Renal cortex interstitium (tissue), 11 donors: ENCODE measurements around the gene SIGLEC1. TPM values are rescaled to one million over a fixed set of nuclear protein-coding genes. Genes with fewer than 3 reads are reported as not detected.

ENCODE experiments used
- DNase-seq, 11 donors: peaks; one replicate each; pipeline ENCODE4 v3.0.0-alpha.2; 2013; ENCODE audit warnings: low read depth in 9 of 11, low spot score in 4 of 11; ENCODE audit errors: extremely low read depth in 1 of 11
- polyA plus RNA-seq, 3 donors: library from polyadenylated mRNA; unstranded; fragments of 120-200 nt; gene quantifications; one replicate each; pipeline ENCODE4 v1.2.1, GENCODE V29; 2013; ENCODE audit not compliant: insufficient read length in 3 of 3

SIGLEC1 gene
- polyA plus RNA-seq, 3 donors: 0.61 to 1.8 (median 1.4) TPM

DNA sequence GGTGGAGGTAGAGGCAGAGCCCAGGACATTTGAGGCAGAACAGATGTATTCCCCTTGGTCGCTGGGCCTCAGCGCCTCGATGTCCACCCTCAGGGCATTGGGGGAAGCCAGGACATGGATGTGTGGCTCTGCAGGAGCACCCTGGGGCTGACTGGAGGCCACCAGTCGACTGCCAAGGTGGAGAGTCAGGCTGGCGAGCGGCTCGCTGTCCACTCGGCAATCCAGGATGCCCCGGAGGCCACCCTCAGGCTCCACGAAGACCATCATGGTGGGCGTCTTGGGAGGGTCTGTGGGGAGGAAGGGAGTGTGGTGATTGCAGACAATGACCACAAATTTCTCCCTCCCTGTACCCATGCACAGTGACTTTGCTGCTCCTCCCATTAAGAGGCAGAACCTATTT is 22.4 kb downstream of the SIGLEC1 start:
- DNase-seq: no peak

DNA sequence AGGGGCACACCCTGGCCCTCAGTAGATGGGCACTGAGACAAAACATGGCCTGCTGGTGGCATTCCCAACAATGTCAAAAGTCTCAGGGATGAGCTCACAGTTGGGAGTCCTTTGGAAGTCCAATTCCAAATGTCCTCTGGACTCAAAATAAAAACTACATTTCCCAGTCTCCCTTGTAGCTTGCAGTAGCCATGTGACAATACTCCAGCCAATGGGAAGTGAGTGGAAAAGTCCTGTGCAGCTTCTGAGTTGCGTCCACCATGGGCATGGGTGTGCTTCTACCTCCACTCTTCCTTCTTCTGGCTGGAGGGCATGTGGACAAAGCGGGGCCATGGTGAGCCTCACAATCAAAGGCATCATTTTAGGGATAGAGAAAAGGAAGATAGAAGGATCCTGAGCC is 24.7 kb downstream of the SIGLEC1 start:
- peak in 1 of 11 donors; percentile 38 for DNase-seq

DNA sequence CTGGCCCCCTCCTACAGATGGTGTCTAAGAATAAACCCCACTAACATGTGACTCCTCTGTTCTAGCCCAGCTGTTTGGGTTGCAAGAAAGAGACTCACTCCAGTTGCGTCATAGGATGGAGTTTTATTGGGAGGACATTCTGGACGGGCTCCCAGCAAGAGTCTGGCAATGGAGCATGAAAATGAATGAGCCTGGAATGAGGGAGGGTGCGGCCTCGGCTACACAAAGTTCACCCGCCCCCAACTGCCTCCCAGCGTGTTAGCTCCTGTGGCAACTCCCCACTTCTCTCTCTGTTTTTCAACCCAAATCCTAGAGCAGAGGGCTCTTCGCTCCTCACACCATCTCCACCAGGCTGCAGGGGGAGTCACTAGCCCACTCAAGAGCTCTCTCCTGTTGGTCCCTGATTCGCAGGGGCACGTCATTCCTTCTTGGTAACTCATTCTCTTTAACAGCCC is 25.5 kb downstream of the SIGLEC1 start:
- DNase-seq: peak in 9 of 11 donors; percentile 53 to 90 (median 77)

DNA sequence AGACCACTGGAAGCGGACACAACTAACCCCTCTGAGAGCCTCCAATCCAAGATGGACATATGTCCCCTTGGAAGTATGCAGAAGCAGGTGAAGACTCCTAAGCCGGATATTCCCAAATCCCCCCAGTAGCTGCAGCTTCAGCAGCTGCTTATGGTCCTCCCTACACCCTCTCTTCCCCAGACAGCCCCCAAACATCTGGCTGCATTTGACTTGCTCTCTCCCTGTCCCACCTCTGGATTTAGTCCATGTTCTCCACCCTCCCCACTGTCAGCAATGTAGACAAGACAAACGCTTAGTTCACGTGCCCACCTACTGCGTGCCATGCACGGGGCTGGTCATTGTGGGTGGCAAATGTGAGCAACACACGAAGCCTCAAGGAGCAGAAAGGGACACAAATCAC is 26.0 kb downstream of the SIGLEC1 start:
- no peak for DNase-seq

DNA sequence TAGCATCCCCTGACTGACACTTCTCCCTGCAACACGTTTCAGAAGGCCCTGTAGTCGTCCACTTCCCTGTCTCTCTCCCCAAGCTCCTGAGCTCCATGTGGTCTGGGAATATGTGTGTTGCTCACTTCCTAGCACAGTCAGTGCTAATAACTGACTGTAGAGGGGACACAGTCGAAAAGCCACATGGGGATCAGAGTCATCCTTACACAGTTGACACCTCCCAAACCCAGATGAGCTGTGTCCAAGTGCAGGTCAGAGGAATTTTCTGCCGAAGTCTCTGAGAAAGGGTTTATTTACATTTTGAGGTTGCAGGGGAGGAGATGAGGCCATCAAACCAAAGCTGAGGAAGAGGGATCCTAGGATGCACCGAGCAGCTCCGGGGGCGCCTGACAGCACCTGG is 27.1 kb downstream of the SIGLEC1 start:
- no peak for DNase-seq

DNA sequence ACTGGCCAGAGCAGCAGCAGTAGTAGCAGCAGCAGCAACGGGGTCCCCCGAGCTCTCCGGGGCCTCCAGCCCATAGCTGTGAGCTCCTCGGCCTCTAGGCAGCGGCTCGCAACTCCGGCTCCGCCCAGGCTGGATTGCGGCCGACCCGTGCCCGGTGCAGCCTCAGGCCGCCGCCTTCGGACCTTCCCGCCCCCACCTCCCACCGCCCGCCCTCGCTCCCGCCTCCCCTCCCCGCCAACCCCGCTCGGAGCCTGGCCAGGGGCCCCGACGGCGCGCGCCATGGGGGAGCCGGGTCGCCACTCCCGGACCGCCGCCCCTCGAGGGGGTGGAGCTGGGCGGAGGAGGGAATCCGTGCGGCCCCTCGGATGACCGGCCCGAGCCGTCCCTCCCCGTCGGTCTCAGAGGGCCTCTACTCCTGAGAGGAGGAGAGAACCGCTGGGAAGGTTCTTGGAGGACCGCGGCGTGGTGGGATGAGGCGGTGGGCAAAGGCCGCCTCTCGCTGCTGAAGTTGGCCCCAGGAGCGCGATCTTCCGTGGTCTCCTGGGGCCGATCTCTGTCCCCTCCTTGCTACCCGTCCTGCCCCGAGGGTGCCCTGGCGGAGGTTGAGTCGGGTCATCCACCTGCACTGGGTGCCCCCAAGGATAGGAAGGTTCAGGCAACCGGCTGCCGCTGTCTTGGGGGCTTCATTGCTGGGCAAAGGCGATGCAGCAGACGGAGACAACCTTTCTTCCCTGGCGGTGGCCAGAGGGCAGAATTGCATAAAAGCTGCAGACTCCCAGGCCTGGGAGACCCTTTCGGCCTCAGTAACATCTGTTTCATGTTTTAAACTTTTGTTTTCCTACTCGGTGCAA is 30.2 kb downstream of the SIGLEC1 start, which contains the start of gene ADAM33:
ADAM33 (minus strand) TSS at position 80 of the 851 bp plus-strand sequence; CDS start at position 74, 6 bp downstream.
- no peak for DNase-seq

DNA sequence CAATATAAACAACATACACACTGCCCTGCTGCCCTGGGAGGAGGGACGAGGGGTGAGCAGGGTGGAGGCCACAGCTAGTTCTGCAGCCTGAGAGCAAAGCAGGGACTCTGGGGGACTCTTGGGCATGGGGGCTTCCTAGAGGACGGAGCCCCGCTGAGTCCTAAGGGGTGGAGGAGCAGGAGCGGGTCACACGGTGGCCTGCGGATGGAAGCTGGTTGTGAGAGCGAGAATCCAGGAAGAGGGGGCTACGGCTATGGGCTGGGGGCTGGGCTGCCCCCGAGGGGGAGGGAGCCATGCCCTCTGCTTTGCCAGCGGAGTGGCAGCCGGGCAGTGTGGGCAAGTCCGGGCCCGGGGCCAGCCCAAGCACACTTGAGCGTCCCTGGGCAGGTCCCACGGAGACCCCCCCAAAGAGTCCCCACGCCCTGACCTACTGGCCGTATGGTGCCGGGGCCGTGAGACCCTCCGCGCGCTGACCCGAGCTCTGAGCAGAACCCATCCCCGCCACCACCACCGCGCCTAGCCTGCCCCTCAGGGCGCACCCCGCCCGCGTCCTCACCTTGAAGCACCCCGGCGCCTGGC is 31.0 kb downstream of the SIGLEC1 start:
- DNase-seq: no peak

DNA sequence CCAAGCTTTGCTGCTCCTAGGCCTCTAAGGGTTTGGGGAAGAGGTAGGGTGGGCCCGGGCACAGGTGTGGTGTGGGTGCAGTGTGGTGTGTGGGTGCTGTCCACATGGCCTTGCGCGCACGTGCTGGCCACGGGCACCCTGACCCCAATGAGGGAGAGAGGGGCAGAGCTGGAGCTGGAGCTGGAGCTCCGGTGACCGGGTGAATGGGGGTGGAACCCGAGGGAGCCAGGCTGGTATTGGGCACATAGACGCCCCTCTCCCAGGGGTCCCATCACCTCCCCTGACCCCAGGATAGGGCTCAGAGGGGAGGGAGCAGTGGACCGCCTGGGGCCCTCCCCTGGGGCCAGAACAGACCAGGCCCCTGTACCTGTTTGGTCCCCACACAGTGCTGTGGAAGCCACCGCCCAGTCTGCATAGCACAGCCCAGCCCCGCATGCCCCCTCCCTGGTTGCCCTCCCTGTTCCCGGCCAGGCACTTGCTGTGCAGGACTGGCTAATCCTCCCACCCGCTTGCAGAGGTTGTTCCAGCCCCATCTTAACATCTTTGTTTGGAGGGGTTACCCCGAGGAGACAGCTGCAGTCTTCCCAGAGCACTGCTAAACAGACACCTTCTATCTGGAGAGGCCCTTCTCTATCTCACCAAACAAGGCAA is 31.6 kb downstream of the SIGLEC1 start:
- DNase-seq: no peak

DNA sequence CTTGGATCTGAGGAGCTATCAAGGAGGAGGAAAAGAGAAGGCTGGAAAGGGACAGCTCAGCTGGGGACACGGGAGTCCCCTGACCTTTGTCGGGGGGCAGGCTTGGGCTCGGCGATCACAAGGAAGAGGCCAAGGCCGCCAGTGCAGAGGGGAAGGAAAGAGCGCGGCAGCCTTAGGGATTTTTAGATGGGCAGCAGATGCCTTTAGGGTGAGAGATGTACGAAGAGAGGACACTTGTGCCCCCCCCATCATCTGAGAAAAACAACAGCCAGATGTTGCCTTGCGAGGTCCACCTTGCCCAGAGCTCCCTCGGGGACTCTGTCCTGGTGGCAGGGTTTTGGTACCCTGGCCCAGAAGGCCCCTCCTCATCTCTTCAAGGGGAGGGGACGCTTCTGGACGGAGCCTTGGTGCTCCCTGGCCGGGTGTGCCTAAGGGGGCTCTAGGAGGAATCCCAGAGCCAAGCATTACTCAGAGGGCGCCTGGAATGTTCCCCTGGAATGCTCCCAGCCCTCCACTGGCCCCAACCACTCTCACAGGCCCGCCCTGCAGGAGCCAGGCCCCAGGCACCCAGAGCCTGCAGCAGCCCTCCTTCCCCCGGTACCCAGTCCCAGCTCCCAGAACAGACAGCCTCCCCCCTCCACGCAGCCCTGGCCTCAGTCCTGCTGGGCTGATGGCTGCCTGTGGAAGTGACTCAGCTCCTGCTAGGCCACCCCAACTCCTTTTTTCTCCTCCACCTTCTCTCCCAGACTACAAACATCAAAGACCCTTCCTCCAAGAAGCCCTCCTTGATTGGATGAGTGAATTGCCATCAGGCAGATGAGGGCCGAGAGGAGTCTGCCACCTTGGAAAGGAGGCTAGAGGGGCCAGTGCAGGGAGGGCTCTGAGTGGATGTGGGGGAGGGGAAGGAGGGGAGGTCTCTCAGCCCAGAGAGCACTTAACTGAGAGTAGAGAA is 32.4 kb downstream of the SIGLEC1 start:
- DNase-seq: no peak

DNA sequence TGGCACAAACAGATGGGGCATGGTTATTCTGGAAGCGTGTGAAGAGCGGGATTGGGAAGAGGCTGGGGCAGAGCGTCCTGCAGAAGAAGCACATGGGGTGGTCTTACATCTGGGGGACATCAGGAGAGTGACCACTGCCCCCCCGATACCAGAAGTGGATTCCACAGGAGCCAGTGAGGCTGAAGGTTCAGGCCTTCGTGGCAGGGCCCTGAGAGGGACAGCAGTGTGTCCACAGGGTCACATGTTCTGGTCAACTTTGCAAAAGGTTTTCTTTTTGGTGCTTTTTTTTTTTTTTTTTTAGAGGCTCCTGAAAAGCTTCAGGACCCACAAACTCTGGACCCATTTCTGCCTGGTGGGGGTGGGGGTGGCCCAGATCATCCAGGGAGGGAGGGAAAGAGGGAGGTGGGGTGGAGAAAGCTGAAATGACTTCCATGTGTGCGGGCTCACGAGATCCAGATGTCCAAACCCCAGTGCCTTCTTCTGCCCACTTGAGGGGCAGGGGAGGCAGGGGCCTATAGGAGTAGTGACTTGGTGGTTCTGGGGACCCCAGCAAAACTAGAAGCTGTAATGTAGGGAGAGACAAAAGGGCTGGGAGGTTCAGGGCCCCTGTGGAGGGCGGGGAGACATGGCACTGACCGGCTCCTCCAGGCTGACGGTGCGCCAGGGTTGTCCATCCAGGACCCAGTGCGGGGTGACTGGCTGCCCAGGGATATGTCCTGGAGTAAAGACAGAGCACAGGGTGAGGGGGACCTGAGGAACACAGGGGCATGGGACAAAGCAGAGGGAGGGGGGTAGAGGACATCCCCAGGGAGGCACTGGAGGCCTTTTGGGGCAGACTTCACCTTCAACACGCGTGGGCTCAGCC is 33.3 kb downstream of the SIGLEC1 start:
- no peak for DNase-seq

DNA sequence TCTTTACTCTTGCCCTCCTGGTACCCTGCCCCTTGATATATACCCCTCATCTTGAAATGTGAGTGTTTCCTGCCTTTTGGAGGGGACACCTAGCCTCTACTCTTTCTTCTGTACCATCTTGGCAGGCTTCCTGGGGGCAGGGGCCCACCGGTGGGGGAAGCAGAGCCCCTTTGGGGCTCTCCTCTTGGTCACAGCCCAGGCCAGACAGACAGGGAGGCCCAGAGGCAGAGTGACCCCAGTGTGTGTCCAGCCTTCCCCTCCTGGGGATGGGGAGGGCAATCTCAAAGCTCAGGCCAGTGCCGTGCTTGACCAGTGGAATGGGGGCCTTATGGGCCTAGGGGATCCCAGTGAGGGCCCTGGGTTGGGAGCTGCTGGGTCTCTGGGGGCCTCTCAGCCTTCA is 34.2 kb downstream of the SIGLEC1 start:
- DNase-seq: no peak

DNA sequence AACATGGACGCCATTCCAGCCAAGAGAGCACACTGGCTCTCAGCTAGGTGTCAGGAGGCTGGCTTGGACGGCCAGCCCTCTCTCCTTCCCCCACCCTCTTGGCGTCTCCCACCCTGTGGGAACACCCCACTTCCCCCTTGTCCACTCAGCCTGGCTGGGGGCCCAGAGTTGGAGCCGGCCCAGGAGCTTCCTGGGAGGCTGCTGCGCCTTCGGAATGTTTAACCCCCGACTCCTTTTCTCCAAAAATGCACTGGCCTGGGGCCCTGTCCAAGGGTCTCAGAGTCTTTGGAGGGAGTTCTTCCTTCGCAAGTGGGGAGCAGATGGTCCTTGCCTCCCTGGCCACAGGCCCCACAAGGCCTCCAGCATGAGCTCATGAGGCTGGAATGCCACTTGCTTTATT is 34.7 kb downstream of the SIGLEC1 start:
- DNase-seq: peak in 1 of 11 donors; percentile 41

DNA sequence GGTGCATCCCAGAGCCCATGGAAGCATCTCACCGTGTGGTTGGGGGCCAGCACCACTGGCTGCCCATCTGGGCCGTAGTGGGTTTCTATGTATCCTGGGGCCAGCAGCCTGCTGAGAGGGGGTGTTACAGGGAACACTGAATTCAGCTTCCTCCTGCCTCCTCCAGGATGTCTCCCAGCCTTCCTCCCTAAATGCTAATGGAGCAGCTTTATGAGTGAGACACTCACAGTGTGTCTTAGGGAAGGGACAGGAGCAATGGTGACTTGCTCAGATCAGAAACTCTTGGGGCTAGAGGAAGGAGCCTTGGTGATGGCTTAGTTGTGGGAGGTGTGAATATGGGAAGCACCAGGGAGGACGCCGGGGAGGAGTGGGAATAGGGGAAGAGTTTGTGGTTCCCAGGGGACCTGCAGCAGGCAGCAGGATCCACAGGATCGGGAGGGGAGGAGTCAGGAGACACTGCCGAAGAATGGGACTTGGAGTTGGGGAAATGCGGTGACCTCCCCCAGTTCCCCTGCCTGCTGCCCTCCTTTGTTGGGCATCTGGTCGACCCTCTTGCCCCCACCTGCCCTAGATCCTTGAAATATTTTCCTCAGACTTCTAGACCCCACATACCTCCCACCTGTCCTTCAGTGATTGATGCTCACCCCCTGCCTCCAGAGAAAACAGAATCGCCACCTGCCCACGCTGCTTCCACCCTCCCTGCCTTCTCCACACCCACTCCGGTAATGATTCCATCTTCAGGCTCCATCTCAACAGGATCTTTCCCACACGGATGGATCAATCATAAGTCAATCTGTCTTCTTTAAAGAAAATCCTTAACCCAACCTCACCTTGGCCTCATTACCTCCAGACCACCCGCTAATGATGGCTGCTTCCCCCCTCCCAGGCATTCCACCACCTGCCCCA is 37.2 kb downstream of the SIGLEC1 start:
- no peak for DNase-seq

DNA sequence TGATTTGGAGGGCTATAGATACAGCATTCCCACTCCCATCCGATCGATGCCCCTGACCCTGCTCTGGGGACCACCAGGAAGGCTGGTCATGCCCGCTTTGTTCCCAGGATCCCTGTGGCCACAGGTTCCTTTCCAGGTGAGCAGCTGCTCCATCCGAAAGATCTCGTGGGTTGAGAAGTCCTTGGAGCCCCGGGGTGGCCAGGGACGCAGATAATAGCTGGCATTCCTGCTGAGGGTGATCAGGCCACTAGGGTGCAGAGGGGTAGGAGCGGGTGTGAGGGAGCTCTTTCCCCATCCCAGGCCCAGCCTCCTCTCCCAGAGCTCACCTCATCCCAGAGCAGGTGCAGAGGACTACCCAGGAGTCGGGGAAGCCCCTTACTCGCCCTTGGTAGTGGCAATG is 38.0 kb downstream of the SIGLEC1 start:
- DNase-seq: no peak

DNA sequence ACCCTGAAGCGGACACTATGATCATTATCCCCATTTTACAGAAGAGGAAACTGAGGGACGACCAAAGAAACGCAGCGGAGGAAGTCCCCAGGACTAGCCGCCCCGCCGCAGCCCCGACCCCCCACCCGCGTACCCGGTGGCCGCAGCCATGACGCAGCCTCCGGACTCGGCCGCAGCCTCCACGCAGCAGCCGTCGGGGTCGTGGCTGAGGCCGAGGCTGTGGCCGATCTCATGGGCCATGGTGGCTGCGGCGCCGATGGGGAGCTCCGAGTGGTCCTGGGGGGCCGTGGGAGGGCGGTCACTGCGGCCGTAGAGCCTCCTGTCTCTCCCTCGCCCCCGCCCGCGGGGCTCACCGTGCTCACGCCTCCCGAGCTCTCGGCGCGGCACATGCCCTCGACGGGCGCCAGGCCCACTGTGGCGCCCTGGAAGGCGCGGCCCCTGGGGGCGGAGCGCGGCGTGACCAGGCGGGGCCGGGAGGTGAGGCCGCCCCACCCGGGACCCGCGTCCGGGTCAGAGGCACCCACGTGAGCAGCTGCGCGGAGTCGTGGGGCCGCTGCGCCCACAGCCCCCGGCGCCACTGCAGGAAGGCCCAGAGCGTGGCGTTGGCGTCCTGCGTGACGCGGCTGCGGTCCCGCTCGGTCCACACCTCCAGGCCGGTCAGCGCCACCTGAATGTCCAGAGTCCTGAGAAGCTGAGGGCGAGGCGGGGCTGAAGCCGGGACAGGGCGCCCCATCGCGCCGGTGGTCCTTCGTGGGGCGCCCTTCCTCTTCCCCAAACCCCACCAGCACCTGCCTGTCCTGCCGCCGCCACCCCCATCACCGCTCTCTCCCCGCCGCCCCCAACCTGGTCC is 39.0 kb downstream of the SIGLEC1 start:
- DNase-seq: no peak

DNA sequence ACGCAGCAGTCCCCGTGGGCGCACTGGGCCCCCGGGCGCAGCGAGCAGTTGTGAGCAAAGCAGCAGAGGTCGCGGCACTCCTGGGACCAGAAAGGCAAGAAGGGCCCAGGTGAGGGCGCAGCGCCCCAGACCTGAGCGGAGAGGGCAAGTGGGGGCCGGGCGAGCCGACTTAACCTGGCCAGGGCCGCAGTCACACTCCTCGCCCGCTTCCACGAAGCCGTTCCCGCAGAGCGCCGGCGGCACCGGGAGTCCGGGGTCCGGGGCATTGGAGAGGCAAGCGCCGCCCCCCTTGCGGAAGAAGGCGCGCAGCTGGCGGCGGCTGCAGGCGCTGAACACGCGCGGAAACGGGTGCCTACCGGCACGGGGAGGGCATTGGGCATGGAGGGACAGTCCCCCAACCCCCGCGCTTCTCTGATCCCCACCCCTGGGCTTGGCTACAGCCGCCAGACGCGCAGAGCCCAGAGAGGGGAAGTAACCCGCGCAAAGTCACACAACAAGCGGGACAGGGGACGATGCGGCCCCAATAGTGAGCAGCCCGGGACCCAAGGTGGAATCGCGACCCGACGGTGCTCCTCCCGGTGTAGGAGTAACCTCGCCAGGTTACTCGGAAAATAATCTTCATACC is 39.7 kb downstream of the SIGLEC1 start:
- no peak for DNase-seq
